RWPE1 (cell line): ENCODE measurements around the gene PRPS2.
A peak's percentile ranks its signal among the peaks of the same experiment; 100 is the strongest.

Experiments used
- CTCF ChIA-PET: fragments of 350-600 bp; sonication (Branson Sonifier 250); formaldehyde crosslinking; extraction: SDS; loops from one replicate; lab custom pipeline; 2021; lab: Yijun Ruan, JAX
- POLR2A ChIA-PET: fragments of 400-600 bp; formaldehyde crosslinking; extraction: SDS; loops from one replicate; lab custom pipeline; 2020; ENCODE audit warnings: antibody characterized with exemption; ENCODE audit not compliant: low non-redundant PET; lab: Yijun Ruan, JAX
- DNase-seq: peaks from one replicate; pipeline ENCODE4 v3.0.0; 2012; ENCODE audit warnings: low spot score
- H3K27ac ChIP-seq: fragments of 450-650 bp; 2 replicates; pipeline ENCODE4 v1.5.1; 2017
- TF ChIP-seq, protein P1 (sequence below): fragments of 450-650 bp; conservative IDR thresholded peaks from 2 replicates; pipeline ENCODE4 v1.5.1; 2017; ENCODE audit warnings: low read depth, mild to moderate bottlenecking

The PRPS2 gene

GRCh38 chrX:12758291-12758690, 32.9 kb upstream of the PRPS2 start:
- TF ChIP-seq, protein P1, sequence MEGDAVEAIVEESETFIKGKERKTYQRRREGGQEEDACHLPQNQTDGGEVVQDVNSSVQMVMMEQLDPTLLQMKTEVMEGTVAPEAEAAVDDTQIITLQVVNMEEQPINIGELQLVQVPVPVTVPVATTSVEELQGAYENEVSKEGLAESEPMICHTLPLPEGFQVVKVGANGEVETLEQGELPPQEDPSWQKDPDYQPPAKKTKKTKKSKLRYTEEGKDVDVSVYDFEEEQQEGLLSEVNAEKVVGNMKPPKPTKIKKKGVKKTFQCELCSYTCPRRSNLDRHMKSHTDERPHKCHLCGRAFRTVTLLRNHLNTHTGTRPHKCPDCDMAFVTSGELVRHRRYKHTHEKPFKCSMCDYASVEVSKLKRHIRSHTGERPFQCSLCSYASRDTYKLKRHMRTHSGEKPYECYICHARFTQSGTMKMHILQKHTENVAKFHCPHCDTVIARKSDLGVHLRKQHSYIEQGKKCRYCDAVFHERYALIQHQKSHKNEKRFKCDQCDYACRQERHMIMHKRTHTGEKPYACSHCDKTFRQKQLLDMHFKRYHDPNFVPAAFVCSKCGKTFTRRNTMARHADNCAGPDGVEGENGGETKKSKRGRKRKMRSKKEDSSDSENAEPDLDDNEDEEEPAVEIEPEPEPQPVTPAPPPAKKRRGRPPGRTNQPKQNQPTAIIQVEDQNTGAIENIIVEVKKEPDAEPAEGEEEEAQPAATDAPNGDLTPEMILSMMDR, result no peak
- CTCF ChIA-PET, result no interaction called here
- no peak overlapping the region for H3K27ac ChIP-seq
- POLR2A ChIA-PET, result no interaction called here
- DNase-seq, result no peak

DNA sequence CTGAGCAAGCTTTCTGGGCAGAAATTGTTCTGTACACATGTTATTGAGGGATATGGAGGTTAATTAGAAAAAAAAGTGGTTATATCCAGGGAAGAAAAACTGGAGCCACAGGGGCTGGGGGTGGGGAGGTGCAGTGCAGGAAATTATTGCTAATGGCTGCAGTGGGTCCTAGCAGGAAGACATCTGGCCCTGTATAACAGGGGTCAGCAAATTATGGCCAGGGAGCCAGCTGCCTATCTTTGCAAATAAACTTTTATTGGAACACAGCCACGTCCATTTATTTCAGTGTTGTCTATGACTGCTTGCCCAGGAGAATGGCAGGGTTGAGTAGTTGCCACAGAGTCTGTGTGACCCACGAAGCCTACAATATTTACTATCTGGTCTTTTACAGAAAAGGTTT, 23.4 kb upstream of the PRPS2 start:
- no peak for DNase-seq
- TF ChIP-seq, protein P1, result no peak
- ChIA-PET POLR2A (no interaction called here), CTCF (no interaction called here)
- H3K27ac ChIP-seq, result no peak overlapping the region

DNA sequence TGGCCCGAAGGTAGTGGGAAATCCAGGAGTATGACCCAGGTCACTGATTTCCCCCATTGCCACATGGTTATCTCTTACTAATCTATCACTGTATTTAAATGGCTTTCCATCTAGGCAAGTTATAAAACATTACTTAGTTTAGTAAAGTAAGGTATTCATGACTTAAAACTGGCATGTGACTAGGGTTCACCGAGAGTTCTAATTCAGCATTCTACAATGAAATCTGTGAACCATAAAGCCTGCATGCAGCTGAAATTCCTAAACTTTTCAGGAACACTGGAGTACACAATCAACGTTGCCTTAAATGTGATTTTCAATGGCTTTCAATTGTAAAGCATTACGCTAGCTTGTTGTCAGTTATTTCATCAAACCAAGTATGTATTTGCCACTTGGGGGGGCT, 22.7 kb upstream of the PRPS2 start:
- POLR2A ChIA-PET, result interaction anchor here (0.6 kb wide), 1 partner anchor 115 kb away, joined by 3 read pairs; no protein-coding TSS in a partner anchor
- DNase-seq, result no peak
- no peak overlapping the region for H3K27ac ChIP-seq
- TF ChIP-seq, protein P1, result no peak
- CTCF ChIA-PET, result no interaction called here

- CTCF ChIA-PET, result interaction anchor here (0.6 to 0.9 kb wide), 3 partner anchors 20 to 440 kb away, joined by 3 to 7 read pairs (median 5); no protein-coding TSS in a partner anchor
- TF ChIP-seq, protein P1, result peak; percentile 43
- no peak overlapping the region for H3K27ac ChIP-seq
- peak; percentile 4 for DNase-seq
- POLR2A ChIA-PET, result no interaction called here
Measured at GRCh38 chrX:12770440-12770839, 20.8 kb upstream of the PRPS2 start.

GRCh38 chrX:12771445-12772069, 19.7 kb upstream of the PRPS2 start:
- H3K27ac ChIP-seq, result no peak overlapping the region
- TF ChIP-seq, protein P1, result no peak
- DNase-seq, result no peak
- POLR2A ChIA-PET, result no interaction called here
- CTCF ChIA-PET, result interaction anchor here (0.7 to 0.9 kb wide), 2 partner anchors 20 to 70 kb away, joined by 4 to 7 read pairs; no protein-coding TSS in a partner anchor

DNA sequence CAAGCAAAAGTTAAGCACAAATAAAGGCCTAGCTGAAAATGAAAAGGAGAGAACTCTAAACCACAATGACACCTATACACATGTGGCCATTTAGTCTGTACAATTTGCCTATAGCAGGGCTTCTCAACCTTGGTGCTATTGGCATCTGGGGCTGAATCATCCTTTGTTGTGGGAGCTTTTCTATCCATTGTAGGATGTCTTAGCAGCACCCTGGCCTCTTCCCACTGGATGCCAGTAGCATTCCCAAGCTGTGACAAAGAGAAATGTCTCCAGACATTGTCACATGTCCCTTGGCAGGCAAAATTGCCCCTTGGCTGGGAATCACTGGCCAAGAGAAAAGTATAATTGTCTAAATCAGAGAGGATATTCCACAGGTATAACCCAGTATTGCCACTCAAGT, 13.5 kb upstream of the PRPS2 start:
- TF ChIP-seq, protein P1, result no peak
- DNase-seq, result no peak
- no peak overlapping the region for H3K27ac ChIP-seq
- ChIA-PET CTCF (no interaction called here), POLR2A (no interaction called here)
